Stimulated activated CD8-positive, alpha-beta memory T cell treated with anti-CD3 and anti-CD28 coated beads, Interleukin-4, amount 100 ng/mL, for 1 hour (primary cell): ENCODE data around the gene CAPN10.
"Not testable (repeated sequence)": the region's sequence is repeated elsewhere in the genome, so short reads cannot be mapped to it uniquely, and the experiment has no call there.

Source experiments
- DNase-seq, 2 donors: peaks; one replicate each; pipeline ENCODE4 v3.0.0-alpha.2; 2020; ENCODE audit warnings: low read depth in 2 of 2, low spot score in 1 of 2

CAPN10 gene

DNA sequence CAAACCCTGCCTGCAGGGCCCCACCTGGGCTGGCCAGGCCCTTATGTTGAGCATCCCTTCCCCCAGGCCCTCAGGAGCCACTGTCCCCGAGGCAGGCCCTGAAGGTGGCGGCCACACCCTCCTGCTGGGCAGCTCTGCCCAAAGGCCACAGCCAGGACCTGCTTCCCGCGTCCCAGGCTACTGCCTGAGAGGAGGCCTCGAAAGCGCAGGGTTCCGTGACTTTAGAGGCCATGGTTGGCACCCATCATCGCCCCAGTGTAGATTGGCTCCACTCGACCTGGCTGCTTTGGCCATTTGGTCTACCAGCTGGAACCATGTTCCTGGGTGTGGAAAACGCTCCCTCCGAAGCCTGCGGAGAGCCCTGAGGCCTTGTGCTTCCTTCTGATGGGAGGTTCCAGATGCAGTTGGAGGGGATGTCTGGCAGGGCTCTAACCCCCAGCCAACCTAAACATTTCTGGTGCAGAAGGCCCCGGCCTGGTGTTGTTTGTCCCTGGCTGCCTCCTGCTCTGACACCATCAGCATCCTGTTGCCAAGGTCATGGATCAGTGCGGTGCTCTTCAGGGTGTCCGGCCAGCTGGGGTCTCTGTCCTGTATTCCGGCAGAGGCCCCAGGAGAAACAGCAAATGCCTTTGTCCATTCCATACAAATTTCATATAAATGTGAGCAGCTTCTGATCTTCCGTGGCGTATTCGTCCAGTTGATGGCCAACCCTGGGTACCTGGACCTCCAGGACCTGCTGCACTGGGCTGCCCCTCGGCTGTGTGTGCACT lies 14.7 kb downstream of the CAPN10 start:
- no peak for DNase-seq

DNA sequence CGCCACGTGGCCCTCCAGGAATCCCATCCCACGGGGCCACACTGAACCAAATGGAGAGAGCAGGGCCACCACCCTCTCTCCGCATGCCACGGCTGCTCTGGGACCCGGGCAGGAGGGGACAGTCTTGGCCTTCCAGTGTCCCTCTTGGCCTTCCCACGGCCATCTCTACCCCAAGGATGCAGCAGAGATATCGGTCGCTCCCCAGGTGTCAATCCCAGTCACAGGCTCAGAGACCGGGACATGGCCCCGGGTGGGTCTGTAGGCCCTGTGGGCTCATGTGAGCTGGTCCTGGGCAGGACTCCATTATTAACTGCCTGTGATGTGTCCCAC lies 15.3 kb downstream of the CAPN10 start:
- no peak for DNase-seq

DNA sequence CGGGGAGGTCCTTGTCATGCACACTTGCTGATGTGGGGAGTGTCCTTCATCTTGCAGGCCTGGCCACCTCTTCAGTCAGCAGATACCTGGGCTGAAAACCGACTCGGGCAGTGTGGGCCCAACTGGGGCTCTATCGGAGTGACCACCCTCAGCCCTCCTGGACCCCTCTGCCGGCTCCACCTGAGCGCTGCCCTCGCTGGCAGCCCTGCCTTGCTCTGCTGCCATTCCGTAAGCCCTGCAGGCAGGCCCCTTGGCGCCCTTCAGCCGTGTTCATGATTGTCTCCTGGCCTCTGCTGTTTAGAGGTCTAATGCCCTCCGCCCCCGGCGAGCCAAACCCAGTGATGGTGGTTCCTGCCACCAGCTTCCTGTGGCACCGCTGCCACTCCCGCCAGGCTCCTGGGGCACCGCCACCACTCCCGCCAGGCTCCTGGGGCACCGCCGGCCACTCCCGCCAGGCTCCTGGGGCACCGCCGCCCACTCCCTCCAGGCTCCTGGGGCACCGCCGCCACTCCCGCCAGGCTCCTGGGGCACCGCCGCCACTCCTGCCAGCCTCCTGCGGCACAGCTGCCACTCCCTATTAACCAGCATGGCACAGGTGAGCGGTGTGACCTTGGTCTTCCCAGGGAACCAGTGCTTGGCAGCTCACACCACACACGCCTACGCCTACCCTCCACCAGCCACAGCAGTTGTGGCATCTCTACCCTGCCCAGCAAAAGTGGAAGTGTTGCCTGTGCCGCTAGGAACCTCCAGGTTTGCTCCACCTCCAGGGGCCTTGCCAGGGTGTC lies 15.9 kb downstream of the CAPN10 start:
- DNase-seq, result no peak

DNA sequence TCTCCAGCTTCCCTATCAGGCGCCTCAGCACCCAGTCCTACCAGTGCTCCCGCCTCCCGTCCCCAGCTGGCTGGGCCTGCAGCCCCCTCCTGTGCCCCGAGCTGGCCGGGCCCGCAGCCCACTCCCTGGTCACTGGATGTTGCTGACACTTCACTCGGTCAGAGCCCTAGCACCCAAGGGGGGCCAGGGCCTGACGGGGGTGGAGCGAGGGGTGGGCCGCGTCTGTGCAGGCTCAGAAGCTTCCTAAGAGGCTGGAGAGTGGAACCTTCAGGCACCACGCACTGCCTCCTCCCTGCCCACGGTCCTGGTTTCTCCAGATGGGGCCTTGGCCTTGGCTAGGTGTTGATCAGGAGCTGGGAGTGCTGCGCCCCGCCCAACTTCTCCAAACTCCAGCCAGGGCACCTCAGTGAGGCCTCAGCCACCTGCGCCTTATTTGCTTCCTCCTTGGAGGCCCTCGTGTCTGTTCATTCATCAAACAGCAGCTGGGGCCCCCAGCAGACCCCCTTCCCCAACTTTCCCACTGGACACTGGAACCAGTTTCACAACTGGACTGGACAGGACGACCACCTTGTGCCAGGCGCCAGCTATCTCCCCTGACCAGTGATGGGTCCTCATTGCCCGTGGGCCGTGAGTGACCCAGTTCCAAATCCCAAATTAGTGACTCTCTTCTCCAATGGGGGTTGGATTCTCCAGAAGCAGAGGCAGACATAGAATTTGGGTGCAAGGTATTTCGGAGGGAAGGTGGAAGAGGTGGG lies 16.7 kb downstream of the CAPN10 start:
- no peak for DNase-seq

DNA sequence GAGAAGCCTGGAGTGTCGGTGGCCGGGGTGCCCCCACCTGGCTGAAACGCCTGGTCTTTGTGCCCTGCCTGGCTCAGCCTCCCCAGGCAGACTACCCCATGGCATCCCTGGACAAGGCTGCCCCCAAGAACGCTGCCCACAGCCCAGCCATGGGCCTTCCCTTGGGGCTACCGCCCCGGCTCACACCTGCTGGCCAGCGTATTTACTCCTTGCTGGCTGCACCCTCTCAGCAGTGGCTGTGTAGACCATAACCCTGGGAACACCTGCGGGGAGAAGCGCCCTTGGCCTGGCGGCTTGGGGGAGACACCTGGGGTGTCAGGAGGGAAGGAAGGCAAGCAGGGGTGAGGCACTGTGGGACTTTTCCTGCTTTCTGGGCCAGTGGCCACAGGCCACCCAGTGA lies 17.3 kb downstream of the CAPN10 start:
- no peak for DNase-seq

DNA sequence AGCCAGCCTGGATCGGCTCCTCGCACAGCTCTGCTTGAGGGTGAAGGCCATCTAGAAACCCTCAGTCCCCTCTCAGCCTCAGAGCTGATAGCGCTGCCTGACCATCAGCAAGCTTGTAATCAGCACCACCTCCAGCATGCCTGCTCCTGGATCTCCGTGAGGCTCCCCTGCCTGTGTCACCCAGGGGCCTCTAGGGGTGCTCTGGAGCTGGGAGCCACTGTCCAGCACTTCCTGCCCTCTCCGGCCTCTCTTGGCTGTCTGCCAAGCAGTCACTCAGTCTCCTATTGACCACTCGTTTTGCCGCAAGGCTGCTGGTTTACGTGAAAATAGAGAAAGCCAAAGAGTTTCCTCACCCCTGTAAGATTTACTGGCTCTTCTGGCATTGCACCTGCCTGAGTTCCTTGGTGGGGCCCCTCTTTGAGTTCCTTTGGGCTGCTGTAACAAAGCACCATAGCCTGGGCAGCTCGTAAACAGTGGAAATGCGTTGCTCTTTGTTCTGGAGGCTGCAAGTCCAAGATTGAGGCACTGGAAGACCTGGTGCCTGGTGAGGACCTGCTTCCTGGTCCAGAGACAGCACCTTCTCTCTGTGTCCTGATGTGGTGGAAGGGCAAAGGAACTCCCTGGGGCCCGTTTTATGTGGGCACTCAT lies 17.9 kb downstream of the CAPN10 start:
- no peak for DNase-seq

DNA sequence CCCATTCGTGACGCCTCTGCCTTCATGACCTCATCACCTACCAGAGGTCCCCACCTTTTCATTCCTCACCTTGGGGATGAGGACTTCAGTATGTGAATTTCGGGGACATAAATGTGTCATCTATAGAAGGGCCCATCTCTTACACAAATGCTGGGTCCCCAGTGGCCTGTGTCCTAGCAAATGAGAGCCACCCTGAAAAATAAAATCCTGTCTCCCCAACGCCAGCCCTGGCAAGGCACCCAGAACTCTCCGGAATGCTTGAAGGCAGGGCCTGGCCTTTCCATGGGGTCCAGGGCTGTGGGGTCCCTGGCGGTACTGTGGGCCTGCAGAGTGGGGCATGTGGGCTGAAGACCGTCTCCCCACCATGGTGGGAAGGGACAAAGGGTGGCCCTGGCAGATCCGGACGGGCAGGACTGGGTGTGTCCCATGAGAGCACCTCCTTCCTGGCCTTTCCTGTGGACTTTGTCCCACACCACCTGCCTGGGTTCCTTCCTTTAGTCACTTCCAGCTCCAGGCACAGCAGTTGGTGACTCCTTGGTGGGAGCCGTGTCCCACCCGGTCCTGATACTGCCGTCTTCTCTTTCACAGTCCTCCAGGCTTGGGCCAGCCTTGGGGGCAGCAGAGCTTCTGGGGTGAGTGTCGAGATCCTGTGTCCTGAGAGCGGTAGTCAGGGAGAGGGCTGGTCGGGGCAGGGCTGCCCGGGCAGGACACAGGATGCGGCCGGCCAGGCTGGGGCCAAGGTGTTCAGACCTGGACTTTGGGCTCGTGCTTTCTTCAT lies 18.6 kb downstream of the CAPN10 start:
- no peak for DNase-seq

DNA sequence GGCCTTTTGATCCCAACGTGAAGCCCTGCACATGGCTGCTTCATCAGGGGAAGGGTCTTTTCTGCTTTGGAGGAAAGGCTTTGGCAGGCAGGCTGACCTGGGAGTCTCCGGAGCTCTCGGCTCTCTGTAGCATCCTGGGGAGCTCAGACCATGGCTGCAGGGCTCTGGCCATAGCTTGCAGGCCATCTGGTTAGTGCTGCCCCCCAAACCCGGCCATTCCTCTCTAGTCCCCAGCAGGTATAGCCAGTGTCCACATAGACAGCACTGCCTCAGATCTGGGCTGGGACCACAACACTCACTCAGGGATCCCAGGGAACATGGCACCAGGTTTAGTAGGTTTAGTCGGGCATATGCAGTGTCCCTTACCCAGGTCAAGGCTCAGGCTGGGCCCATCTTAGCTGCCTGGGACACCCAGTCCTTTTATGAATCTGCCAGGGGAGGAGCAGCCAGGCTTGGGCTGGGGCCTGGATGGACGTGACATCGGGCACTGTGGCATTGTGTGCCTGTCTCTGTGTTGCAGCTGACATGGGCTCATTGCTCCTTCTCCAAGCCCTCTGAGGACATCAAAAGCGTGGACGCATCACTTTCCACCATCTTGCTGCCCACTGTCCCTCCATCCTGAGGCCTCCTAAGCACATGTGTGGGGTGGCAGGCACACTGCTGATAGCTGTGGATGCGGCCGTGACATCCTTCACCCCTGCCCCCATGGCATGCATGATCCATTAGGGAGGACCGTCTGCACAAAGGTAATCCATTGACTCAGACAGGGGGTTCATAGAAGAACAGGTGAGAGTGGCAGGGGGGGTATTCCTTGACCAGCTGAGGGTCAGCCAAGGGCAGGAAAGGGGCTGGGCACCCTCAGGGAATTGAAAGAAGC lies 19.6 kb downstream of the CAPN10 start:
- DNase-seq, result no peak

DNA sequence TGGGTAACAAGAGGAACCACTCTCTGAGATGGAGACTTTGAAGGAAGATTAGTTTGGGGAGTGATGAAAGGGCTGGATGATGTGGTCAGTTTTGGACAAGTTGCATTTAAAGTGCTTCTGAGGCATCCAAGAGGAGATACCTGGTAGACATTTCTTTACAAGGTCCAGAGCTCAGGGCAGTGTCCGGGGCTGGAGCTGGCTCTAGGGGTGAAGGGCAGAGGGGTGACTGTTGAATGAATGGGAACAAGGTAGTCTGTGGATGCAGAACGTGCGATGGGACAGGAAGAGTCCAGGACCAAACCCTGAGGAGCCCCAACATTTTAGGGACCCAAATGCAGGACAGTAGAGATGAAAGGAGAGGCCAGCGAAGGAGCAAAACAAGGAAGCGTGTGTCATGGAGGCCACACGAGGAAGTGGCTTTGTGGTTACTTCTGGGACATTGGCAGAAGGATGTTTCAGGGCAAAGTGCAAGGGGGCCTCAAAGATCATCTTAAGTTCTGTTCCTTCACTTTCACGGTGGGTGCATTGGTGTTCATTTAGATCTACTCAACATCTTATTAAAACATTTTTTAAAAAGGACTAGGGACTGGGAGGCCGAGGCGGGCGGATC lies 25.2 kb downstream of the CAPN10 start:
- no peak for DNase-seq

DNA sequence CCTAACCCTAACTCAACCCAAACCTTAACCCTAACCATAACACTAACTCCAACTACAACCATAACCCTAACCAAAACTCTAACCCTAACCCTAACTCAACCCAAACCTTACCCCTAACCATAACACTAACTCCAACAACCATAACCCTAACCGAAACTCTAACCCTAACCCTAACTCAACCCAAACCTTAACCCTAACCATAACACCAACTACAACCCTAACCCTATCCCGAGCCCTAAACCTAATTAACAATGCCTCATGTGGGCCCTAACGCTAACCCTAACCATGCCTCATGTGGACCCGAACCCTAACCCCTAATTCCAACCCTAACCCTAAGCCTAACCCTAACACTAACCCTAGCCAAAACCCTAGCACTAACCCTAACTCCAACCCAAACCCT lies 27.2 kb downstream of the CAPN10 start:
- DNase-seq, result no peak

DNA sequence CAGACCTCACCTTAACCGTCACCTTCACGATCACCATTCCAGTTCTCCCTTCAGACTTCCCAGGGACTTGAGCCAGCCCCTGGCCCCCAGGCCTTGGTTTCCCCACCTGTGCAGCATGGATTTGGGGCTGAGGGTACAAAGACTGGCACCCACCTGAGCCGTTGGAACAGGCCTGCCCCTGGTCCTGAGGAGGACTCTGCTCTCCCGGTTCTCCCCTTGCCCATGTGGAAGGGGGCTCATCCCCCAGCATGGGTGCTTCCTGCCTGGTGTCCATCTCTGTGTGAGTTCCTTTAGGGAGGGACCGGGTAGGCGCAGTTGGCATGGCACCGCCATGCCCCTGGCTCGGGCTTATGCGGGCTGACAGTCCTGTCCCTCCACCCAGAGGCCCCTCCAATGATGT lies 27.9 kb downstream of the CAPN10 start:
- DNase-seq, result no peak

DNA sequence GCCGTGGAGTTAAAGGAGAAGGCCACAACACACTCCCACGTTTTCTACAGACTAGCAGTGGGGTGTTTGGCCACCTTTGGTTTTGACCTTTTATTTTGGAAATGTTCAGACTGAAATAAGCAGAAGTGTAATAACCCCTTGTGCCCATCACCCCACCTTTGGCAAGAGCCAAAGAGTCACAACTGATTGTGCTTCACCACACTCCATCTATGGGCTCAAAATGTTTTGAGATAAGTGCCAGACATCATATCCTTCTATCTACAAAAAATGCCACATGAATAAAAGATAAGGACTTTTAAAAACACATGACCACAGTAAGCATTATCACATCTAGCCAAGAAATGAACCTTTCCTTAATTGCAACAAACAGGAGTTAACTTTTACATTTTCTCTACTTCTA lies 28.9 kb downstream of the CAPN10 start:
- DNase-seq, result no peak

DNA sequence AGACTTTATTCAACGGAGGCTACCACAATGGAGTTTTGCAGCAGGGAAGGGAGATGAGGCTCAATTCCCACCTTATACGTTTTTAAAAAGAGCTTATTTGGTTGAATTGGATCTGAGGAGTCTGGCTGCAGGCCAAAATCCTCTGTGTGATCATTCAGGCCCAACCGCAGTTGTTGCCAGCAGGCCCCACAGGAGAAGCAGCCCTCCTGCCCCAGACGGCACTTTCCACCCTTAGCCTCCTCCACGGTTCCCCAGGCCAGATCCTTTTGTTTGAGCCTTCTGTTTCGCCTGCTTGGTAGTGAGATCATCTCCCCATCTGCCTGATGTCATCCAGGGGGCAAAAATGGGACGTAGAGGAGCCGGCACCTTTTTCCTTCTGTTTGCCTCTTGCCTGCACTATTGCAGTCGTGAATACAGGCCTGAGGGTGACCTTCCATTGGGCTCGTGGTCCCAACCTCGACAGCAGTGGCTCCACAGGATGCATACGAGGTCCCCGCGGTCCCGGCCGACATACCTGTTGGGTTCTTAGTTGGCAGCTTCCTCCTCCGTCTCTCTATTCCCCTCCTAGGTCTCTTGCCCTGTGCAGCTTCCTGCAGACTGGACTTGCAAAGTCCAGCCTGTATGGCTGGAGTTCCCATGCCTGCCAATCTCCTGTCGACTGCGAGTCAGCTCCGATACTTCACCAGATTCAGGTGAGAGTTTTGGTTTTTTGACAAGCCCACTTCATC lies 29.4 kb downstream of the CAPN10 start:
- DNase-seq, result no peak

DNA sequence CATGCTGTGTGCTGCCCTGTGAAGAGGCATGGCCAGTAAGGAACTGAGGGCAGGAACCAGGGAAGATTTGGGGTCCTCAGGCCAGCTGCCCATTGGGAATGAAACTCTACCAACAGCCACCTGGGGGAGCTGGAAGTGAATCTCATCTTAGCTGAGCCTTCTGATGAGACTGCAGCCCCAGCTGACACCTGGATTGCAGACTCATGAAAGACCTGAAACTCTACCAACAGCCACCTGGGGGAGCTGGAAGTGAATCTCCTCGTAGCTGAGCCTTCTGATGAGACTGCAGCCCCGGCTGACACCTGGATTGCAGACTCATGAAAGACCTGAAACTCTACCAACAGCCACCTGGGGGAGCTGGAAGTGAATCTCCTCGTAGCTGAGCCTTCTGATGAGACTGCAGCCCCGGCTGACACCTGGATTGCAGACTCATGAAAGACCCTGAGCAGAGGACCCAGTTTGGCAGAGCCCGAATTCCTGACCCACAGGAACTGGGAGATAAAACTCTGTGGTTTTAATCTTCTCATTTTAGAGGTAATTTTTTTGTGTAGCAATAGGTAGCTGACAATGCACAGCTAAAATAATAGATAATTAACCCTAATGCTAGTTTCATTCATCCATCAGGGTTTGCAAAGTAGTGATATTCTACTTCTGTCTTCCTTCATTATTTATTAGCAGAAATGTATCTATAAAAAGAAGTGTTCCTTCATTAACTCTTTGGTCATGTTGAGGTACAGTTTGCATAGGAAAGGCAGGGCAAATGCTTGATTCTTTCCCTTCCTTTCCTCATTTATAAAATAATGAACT lies 30.5 kb downstream of the CAPN10 start:
- DNase-seq, result not testable (repeated sequence)

DNA sequence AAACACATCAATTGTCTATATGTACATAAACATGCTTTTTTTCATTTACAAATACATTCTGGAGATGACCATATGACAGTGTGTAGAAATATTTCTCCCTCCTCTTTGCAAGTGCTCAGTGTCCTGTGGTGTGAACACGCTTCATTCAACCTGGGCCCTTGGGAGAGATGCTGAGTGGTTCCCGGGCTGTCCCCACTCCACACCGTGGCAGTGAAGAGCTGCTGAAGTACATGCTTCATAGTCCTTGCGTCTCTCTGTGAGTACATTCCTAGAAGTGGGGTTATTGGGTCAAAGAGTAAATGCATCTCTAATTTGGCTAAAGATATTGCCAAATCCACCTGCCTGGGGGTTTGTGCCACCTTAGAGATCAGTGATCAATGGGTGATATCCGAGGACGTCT lies 32.2 kb downstream of the CAPN10 start:
- DNase-seq, result no peak

DNA sequence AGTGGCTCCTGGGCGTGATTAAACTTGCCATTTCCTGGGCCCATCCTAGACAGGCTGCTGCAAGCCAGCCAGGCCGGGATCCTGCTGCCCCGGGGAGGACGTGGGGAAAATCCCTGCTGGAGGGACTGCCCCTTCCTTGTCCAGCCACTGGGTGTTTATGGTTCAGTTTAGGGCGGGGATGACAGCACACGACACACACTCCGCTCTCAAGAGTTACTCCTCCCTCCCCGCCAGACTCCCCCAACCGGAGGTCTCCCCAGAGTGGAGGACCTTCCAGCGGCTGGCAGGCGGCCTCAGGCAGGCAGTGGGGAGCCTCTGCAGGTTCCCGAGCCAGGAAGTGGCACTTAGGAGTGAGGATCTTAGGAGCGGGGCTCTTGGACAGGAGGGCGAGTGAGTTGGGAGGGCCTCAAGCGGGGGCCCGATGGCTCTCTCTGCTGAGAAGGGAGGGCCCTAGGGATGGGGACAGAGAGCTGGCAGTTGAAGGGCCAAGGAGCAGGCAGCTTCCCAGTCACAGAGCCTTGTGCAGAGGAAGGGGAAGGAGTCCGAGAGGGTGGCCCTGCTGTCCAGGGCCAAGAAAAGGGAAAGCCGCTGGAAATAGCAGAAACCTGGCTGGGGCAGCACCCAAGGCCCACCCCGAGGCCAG lies 33.1 kb downstream of the CAPN10 start:
- DNase-seq, result no peak

DNA sequence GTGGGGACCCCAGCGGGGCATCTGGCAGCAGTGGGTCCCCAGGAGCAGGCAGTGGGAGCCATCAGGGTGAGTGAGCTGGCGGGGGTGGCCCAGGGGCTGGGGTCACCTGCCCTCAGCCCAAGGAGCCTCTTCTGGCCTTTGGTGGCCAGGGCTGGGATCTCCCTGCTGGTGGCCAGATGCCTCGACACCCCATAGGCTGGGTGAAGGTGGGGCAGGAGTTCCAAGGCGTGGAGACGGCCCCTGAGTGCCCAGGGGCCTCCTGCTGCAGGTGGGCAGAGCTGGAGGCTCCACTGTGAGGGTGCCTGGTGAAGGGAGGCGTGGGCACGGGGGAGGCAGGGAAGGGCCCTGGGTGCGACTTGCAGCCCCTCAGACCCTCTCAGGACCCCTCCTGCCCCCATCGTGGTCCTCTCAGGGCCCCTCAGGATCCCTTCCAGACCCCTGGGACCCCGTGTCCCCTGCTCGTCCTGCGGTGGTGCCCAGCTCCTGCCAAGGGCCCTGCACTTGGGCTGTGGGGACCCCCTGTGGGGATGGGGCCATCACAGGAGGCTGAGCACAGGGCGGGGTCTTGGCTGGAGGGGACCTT lies 33.7 kb downstream of the CAPN10 start:
- no peak for DNase-seq
